ENCODE measurements around the gene MLLT10.

- TF ChIP-seq CTCF (IDR thresholded peaks at IDR 0.05) (no peak), EZH2 (IDR thresholded peaks at IDR 0.05) (no peak)
Measured at GRCh38 chr10:21648040-21648439, 114.0 kb downstream of the MLLT10 start.

All from neural progenitor cell (in vitro differentiated cells).